ENCODE data around the gene RACGAP1.

RACGAP1 gene

GRCh38 chr12:49967042-49967776, 58.1 kb downstream of the RACGAP1 start:
- DNase-seq: peak; percentile 78 to 92 (median 84)

GRCh38 chr12:49966511-49967041, 58.7 kb downstream of the RACGAP1 start:
- no peak for DNase-seq

GRCh38 chr12:49965836-49966235, 59.5 kb downstream of the RACGAP1 start:
- DNase-seq: no peak

- DNase-seq: no peak
Measured at GRCh38 chr12:49964849-49965624, 60.3 kb downstream of the RACGAP1 start.

- no peak for DNase-seq
Measured at GRCh38 chr12:49963976-49964815, 61.1 kb downstream of the RACGAP1 start.

- no peak for DNase-seq
Measured at GRCh38 chr12:49962861-49963765, 62.2 kb downstream of the RACGAP1 start.

GRCh38 chr12:49961993-49962764, 63.1 kb downstream of the RACGAP1 start:
- no peak for DNase-seq

- no peak for DNase-seq
Measured at GRCh38 chr12:49961111-49961922, 64.0 kb downstream of the RACGAP1 start, which contains the start of gene AQP5. Gene AQP5 (plus strand): TSS chr12:49961872. CDS start chr12:49962018, 146 bp downstream.

- DNase-seq: no peak
Measured at GRCh38 chr12:49960474-49961110, 64.7 kb downstream of the RACGAP1 start.

- no peak for DNase-seq
Measured at GRCh38 chr12:49959685-49960473, 65.4 kb downstream of the RACGAP1 start.

- DNase-seq: no peak
Measured at GRCh38 chr12:49957570-49957967, 67.7 kb downstream of the RACGAP1 start.

- no peak for DNase-seq
Measured at GRCh38 chr12:49956663-49957569, 68.4 kb downstream of the RACGAP1 start.

- DNase-seq: no peak
Measured at GRCh38 chr12:49955899-49956662, 69.2 kb downstream of the RACGAP1 start.

- no peak for DNase-seq
Measured at GRCh38 chr12:49954863-49955830, 70.1 kb downstream of the RACGAP1 start.
